Suprapubic skin (tissue), 4 donors: ENCODE measurements around the gene TMEM187.

ENCODE experiments used
- EP300 ChIP-seq: sonication (generic); formaldehyde crosslinking; IDR thresholded peaks from one replicate; pipeline ENCODE4 v1.6.1; 2017; ENCODE audit warnings: antibody characterized with exemption
- POLR2A ChIP-seq, 2 donors: fragments of 450-650 bp; IDR thresholded peaks; one replicate each; pipeline ENCODE4 v1.6.1; 2017; ENCODE audit warnings: antibody characterized with exemption in 2 of 2, mild to moderate bottlenecking in 2 of 2, moderate library complexity in 2 of 2
- POLR2AphosphoS5 ChIP-seq, 3 donors: sonication (generic); formaldehyde crosslinking; IDR thresholded peaks; one replicate each; pipeline ENCODE4 v1.6.1; 2017; ENCODE audit warnings: antibody characterized with exemption in 3 of 3
- TF ChIP-seq, protein P1 (sequence below), 2 donors: fragments of 200-600 bp in 1 of 2; fragments of 450-650 bp in 1 of 2; sonication (generic) in 1 of 2; IDR thresholded peaks; one replicate each; pipeline ENCODE4 v1.5.1; 2016 to 2019; ENCODE audit warnings: antibody characterized with exemption in 2 of 2, mild to moderate bottlenecking in 1 of 2, moderate library complexity in 1 of 2

DNA sequence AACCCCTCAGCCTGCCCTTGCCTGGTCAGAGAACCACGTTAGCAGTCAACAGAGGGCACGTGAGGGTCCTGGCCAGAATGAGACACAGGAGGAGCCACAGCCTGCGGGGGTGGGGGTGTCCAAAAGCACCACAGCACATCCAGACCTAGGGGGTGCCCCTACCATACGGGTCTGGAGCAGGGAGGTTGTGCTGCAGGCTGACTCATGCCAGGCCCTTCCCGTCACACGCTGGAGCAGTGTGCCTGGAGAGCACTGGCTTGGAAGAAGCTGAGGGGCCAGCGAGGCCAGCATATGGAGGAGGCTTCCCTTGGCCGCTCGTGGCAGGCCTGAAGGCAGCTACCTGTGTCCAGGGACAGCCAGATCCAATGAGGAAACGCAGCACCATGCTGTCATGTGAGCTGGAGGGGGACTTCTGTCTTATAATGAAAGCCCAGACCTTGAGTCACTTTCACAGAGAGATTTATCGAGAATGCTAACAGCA is 48.6 kb downstream of the TMEM187 start:
- TF ChIP-seq, protein P1, sequence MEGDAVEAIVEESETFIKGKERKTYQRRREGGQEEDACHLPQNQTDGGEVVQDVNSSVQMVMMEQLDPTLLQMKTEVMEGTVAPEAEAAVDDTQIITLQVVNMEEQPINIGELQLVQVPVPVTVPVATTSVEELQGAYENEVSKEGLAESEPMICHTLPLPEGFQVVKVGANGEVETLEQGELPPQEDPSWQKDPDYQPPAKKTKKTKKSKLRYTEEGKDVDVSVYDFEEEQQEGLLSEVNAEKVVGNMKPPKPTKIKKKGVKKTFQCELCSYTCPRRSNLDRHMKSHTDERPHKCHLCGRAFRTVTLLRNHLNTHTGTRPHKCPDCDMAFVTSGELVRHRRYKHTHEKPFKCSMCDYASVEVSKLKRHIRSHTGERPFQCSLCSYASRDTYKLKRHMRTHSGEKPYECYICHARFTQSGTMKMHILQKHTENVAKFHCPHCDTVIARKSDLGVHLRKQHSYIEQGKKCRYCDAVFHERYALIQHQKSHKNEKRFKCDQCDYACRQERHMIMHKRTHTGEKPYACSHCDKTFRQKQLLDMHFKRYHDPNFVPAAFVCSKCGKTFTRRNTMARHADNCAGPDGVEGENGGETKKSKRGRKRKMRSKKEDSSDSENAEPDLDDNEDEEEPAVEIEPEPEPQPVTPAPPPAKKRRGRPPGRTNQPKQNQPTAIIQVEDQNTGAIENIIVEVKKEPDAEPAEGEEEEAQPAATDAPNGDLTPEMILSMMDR (IDR thresholded peaks at IDR 0.05) = no peak
- no peak for TF ChIP-seq POLR2AphosphoS5 (IDR thresholded peaks at IDR 0.05)
- TF ChIP-seq POLR2A (IDR thresholded peaks at IDR 0.05) = no peak
- TF ChIP-seq EP300 = no peak
